Endothelial cell of umbilical vein (primary cell): ENCODE results near the gene C2CD3. TPM values are rescaled to one million over a fixed set of nuclear protein-coding genes. Genes with fewer than 3 reads are reported as not detected.

ENCODE experiments used
- BruUV-seq: library from RNA; stranded (reverse); fragments of 400-500 nt; replicated peaks from 2 replicates; lab custom pipeline; 2021; lab: Mats Ljungman, UMichigan
- CTCF ChIA-PET: fragments of 300-600, 350-600 bp; sonication (Branson Sonifier 250); formaldehyde crosslinking; loops from one replicate; lab custom pipeline; 2021; ENCODE audit warnings: antibody characterized with exemption, inconsistent platforms; lab: Charles Lee
- POLR2A ChIA-PET: fragments of 300-600, 350-600 bp; sonication (Branson Sonifier 250); formaldehyde crosslinking; loops from one replicate; lab custom pipeline; 2021; ENCODE audit warnings: antibody characterized with exemption, inconsistent platforms; lab: Charles Lee
- DNase-seq: peaks from one replicate; pipeline ENCODE4 v3.0.0-alpha.2; 2011; ENCODE audit warnings: low read depth, low spot score
- FAIRE-seq: peaks from 2 replicates; lab custom pipeline; 2011; peaks lifted over from hg19 to GRCh38; lab: Jason Lieb, UNC
- H2AFZ ChIP-seq: 2 replicates; pipeline ENCODE4 v1.6.0; 2012; ENCODE audit warnings: low read depth, low read length, control low read depth, inconsistent platforms
- H3K27ac ChIP-seq: 2 replicates; pipeline ENCODE4 v1.5.1; 2011; ENCODE audit warnings: low read depth, mild to moderate bottlenecking, control low read depth, low read length, moderate library complexity; ENCODE audit not compliant: insufficient read depth
- H3K27me3 ChIP-seq, 2 experiments: 2 replicates each; pipeline versions ENCODE4 v1.6.0 to v1.6.1; 2011; ENCODE audit warnings: low read length in 2 of 2, mixed read lengths in 1 of 2; ENCODE audit not compliant: control insufficient read depth in 2 of 2, insufficient read depth in 2 of 2
- H3K36me3 ChIP-seq, 2 experiments: 2 replicates in 1 of 2; 3 replicates in 1 of 2; pipeline ENCODE4 v1.5.1; 2011; ENCODE audit warnings: low read length in 2 of 2, mild to moderate bottlenecking in 1 of 2, moderate library complexity in 1 of 2; ENCODE audit not compliant: control insufficient read depth in 2 of 2, insufficient read depth in 2 of 2; ENCODE audit errors: extremely low read depth in 1 of 2
- H3K4me1 ChIP-seq: 3 replicates; pipeline ENCODE4 v1.5.1; 2011; ENCODE audit warnings: mild to moderate bottlenecking, low read length; ENCODE audit not compliant: control insufficient read depth, insufficient read depth; ENCODE audit errors: extremely low read depth
- H3K4me2 ChIP-seq: 2 replicates; pipeline ENCODE4 v1.6.1; 2011; ENCODE audit warnings: low read length, control low read depth, mixed read lengths; ENCODE audit not compliant: insufficient read depth
- H3K4me3 ChIP-seq, 3 experiments: fragments of 200-600 bp in 1 of 3; sonication (generic), shearing (Covaris generic) in 1 of 3; replicated peaks in 1 of 3; 2 replicates each; pipeline ENCODE4 v1.5.1; 2011 to 2016; ENCODE audit warnings: control low read depth in 3 of 3, low read length in 3 of 3, mild to moderate bottlenecking in 2 of 3, inconsistent platforms in 1 of 3, low read depth in 1 of 3, moderate library complexity in 1 of 3; ENCODE audit not compliant: insufficient read depth in 1 of 3
- H3K79me2 ChIP-seq: 2 replicates; pipeline ENCODE4 v1.6.0; 2012; ENCODE audit warnings: low read length, inconsistent platforms; ENCODE audit not compliant: control insufficient read depth, insufficient read depth
- H3K9ac ChIP-seq: replicated peaks from 2 replicates; pipeline ENCODE3; 2011; ENCODE audit warnings: low read length, control low read depth; ENCODE audit not compliant: insufficient read depth; ENCODE audit errors: extremely low read depth
- H3K9me1 ChIP-seq: replicated peaks from 3 replicates; pipeline ENCODE4 v1.6.0; 2011; ENCODE audit warnings: mild to moderate bottlenecking, low read length; ENCODE audit not compliant: control insufficient read depth, insufficient read depth; ENCODE audit errors: extremely low read depth
- H3K9me3 ChIP-seq: replicated peaks from 2 replicates; pipeline ENCODE4 v1.5.1; 2012; ENCODE audit warnings: low read length, inconsistent platforms; ENCODE audit not compliant: control insufficient read depth, insufficient read depth
- H4K20me1 ChIP-seq: replicated peaks from 2 replicates; pipeline ENCODE3; 2011; ENCODE audit warnings: mild to moderate bottlenecking, low read length; ENCODE audit not compliant: control insufficient read depth, insufficient read depth; ENCODE audit errors: extremely low read depth
- EZH2 ChIP-seq: IDR thresholded peaks from 2 replicates; pipeline ENCODE4 v1.6.1; 2012; ENCODE audit warnings: borderline replicate concordance, low read depth, mild to moderate bottlenecking, moderate library complexity, low read length, inconsistent platforms; ENCODE audit not compliant: severe bottlenecking
- FOS ChIP-seq: IDR thresholded peaks from 2 replicates; pipeline ENCODE4 v1.6.1; 2011; ENCODE audit warnings: mild to moderate bottlenecking, low read length, moderate library complexity, borderline replicate concordance; ENCODE audit not compliant: insufficient read depth
- GATA2 ChIP-seq: IDR thresholded peaks from 2 replicates; pipeline ENCODE4 v1.7.0; 2011; ENCODE audit warnings: low read depth, mild to moderate bottlenecking, moderate library complexity, mixed read lengths, low read length; ENCODE audit not compliant: insufficient read length, insufficient read depth
- JUN ChIP-seq: IDR thresholded peaks from 2 replicates; pipeline ENCODE4 v1.6.1; 2011; ENCODE audit warnings: borderline replicate concordance, low read depth; ENCODE audit not compliant: insufficient read length, insufficient read depth
- MYC ChIP-seq: IDR thresholded peaks from one replicate; pipeline ENCODE4 v1.6.1; 2011; ENCODE audit warnings: mild to moderate bottlenecking, low read depth, low read length
- POLR2A ChIP-seq: IDR thresholded peaks from 2 replicates; pipeline ENCODE4 v1.6.1; 2012; ENCODE audit warnings: low read depth, mild to moderate bottlenecking, control low read depth, low read length
- POLR2AphosphoS5 ChIP-seq: IDR thresholded peaks from 2 replicates; pipeline ENCODE4 v1.6.1; 2012; ENCODE audit warnings: low read depth, mild to moderate bottlenecking, control low read depth, low read length, moderate library complexity; ENCODE audit not compliant: insufficient read depth
- dilution Hi-C: fragments of 300-500 bp; cut with MboI; formaldehyde crosslinking; loops from one replicate; pipeline ENCODE4 v1.15.0; 2019; ENCODE audit warnings: low sequenced_read_pairs; ENCODE audit not compliant: extremely low pct_ligation_motif_present
- intact Hi-C: fragments of 100-400 bp; cut with micrococcal nuclease; formaldehyde crosslinking; loops from one replicate; pipeline ENCODE4 v1.10.0; 2022
- polyA plus RNA-seq, 4 experiments: library from polyadenylated mRNA; depleted of rRNA in 3 of 4; stranded (reverse) in 3 of 4; unstranded in 1 of 4; fragments of >200 nt; gene quantifications; 2 replicates each; pipeline versions ENCODE4 v1.2.1 to v1.2.3, GENCODE V29; 2011 to 2012; ENCODE audit warnings: missing spikeins in 1 of 4
- total RNA-seq: library from RNA; stranded (reverse); gene quantifications from 2 replicates; pipeline ENCODE4 v1.2.3, GENCODE V29; 2021
- TF ChIP-seq, protein P1 (sequence below), 2 donors: IDR thresholded peaks; 1 replicate in 1 of 2; 2 replicates in 1 of 2; pipeline ENCODE4 v1.5.1; 2011; ENCODE audit warnings: low read length in 2 of 2, mild to moderate bottlenecking in 2 of 2, moderate library complexity in 2 of 2, control low read depth in 1 of 2, inconsistent platforms in 1 of 2, low read depth in 1 of 2; ENCODE audit not compliant: insufficient read depth in 1 of 2; ENCODE audit errors: extremely low read depth in 1 of 2
- TF ChIP-seq, protein P2 (sequence below): IDR thresholded peaks from 2 replicates; pipeline ENCODE4 v1.6.1; 2011; ENCODE audit not compliant: insufficient read depth, insufficient read length

The C2CD3 gene
- total and polyA plus RNA-seq, 2 donors (not counting 3 experiments of a cell fraction or from before 2014, with no cell fraction given): 12.9 to 36.6 TPM

DNA sequence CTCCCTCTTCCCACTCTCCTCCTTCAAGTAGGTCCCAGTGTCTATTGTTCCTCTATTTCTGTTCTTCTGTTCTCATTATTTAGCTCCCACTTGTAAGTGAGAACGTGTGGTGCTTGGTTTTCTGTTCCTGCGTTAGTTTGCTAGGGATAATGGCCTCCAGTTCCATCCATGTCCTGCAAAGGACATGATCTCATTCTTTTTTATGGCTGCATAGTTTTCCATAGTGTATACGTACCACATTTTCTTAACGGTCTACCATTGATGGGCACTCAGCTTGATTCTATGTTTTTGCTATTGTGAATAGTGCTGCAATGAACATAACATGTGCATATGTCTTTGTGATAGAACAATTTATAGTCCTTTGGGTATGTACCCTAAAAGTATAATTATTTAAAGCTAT is 26.2 kb downstream of the C2CD3 start:
- intact Hi-C loops (no loop called here), dilution Hi-C loops (no loop called here)
- ChIA-PET CTCF (interaction anchor here (0.6 kb wide), 1 partner anchor 595 kb away, joined by 3 read pairs; no protein-coding TSS in a partner anchor), POLR2A (no interaction called here)
- FAIRE-seq (no peak), DNase-seq (no peak)
- Histone ChIP-seq H3K4me2 (no peak overlapping the region), H3K9me1 (no peaks in the 10 kb centered on the region), H3K27ac (no peak overlapping the region), H3K27me3 (no peaks in the 10 kb centered on the region), H3K4me1 (peaks cover 12% of the 10 kb centered on the region), H3K9ac (no peak overlapping the region), H3K9me3 (no peaks in the 10 kb centered on the region), H3K79me2 (no peaks in the 10 kb centered on the region), H3K4me3 (no peak overlapping the region), H4K20me1 (peaks cover under 1% of the 10 kb centered on the region), H3K36me3 (no peaks in the 10 kb centered on the region), H2AFZ (no peak overlapping the region)
- TF ChIP-seq GATA2 (no peak), JUN (no peak), EZH2 (no peak)
- TF ChIP-seq, protein P1, sequence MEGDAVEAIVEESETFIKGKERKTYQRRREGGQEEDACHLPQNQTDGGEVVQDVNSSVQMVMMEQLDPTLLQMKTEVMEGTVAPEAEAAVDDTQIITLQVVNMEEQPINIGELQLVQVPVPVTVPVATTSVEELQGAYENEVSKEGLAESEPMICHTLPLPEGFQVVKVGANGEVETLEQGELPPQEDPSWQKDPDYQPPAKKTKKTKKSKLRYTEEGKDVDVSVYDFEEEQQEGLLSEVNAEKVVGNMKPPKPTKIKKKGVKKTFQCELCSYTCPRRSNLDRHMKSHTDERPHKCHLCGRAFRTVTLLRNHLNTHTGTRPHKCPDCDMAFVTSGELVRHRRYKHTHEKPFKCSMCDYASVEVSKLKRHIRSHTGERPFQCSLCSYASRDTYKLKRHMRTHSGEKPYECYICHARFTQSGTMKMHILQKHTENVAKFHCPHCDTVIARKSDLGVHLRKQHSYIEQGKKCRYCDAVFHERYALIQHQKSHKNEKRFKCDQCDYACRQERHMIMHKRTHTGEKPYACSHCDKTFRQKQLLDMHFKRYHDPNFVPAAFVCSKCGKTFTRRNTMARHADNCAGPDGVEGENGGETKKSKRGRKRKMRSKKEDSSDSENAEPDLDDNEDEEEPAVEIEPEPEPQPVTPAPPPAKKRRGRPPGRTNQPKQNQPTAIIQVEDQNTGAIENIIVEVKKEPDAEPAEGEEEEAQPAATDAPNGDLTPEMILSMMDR (IDR thresholded peaks at IDR 0.05; ENCODE audit: extremely low read depth in 1 of 2, insufficient read depth in 1 of 2, low read depth in 1 of 2, low read length in 2 of 2): no peak
- BruUV-seq: no TSS peak

DNA sequence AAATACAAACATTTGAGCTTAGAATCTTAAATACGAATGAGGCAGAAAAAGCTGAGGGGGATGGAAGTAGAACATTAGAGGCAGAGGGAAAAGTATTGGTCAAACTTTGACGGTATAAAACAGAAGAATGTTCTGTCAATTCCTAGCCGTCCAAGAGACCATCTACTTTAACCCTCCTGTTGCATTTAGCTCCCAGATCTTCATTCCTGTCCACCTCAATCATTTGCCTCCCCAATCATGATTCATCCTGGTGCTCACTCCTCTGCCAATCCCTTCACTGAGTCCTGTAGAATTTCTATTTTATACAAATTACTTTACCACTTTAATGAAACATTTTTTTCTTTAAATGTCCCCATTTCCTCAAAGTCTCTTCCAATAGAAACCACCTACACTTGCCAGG is 28.2 kb downstream of the C2CD3 start:
- H3K27ac ChIP-seq: no peak overlapping the region
- no peaks in the 10 kb centered on the region for H4K20me1 ChIP-seq
- dilution Hi-C loops (no loop called here), intact Hi-C loops (no loop called here)
- H3K9me3 ChIP-seq: no peaks in the 10 kb centered on the region
- no peak for TF ChIP-seq FOS
- no peak for TF ChIP-seq POLR2AphosphoS5
- no peak for TF ChIP-seq EZH2
- no peak for TF ChIP-seq GATA2
- no peak for TF ChIP-seq MYC
- TF ChIP-seq, protein P2, sequence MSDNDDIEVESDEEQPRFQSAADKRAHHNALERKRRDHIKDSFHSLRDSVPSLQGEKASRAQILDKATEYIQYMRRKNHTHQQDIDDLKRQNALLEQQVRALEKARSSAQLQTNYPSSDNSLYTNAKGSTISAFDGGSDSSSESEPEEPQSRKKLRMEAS: no peak
- no peak for TF ChIP-seq JUN
- no peak for TF ChIP-seq POLR2A
- TF ChIP-seq, protein P1 (IDR thresholded peaks at IDR 0.05; ENCODE audit: extremely low read depth in 1 of 2, insufficient read depth in 1 of 2, low read depth in 1 of 2, low read length in 2 of 2): no peak
- H3K4me1 ChIP-seq: peaks cover 26% of the 10 kb centered on the region
- no TSS peak for BruUV-seq
- H3K79me2 ChIP-seq: no peaks in the 10 kb centered on the region
- POLR2A ChIA-PET: no interaction called here
- DNase-seq (no peak), FAIRE-seq (no peak)
- H3K36me3 ChIP-seq: peaks cover 0 to 4% of the 10 kb centered on the region in 2 experiments
- H2AFZ ChIP-seq: no peak overlapping the region
- CTCF ChIA-PET: no interaction called here
- no peak overlapping the region for H3K4me3 ChIP-seq
- no peaks in the 10 kb centered on the region for H3K27me3 ChIP-seq
- no peak overlapping the region for H3K4me2 ChIP-seq
- no peaks in the 10 kb centered on the region for H3K9me1 ChIP-seq
- no peak overlapping the region for H3K9ac ChIP-seq
